VCaP (cell line): ENCODE data around the gene SMIM44.
"Not testable (repeated sequence)": the region's sequence is repeated elsewhere in the genome, so short reads cannot be mapped to it uniquely, and the experiment has no call there.

ENCODE experiments used
- H3K27ac ChIP-seq: fragments of 450-650 bp; 2 replicates; pipeline ENCODE4 v1.5.1; 2017
- CTCF ChIP-seq: fragments of 450-650 bp; conservative IDR thresholded peaks from 2 replicates; pipeline ENCODE4 v1.5.1; 2017; ENCODE audit warnings: mild to moderate bottlenecking, moderate library complexity

SMIM44 gene

GRCh38 chr19:3451451-3451866, 31.8 kb downstream of the SMIM44 start:
- no peak overlapping the region for H3K27ac ChIP-seq
- no peak for TF ChIP-seq CTCF

GRCh38 chr19:3450796-3451411, 32.3 kb downstream of the SMIM44 start:
- H3K27ac ChIP-seq, result no peak overlapping the region
- no peak for TF ChIP-seq CTCF

GRCh38 chr19:3448616-3449334, 34.5 kb downstream of the SMIM44 start:
- no peak overlapping the region for H3K27ac ChIP-seq
- no peak for TF ChIP-seq CTCF

- not testable (repeated sequence) for H3K27ac ChIP-seq
These were observed 36.6 kb downstream of the SMIM44 start for GRCh38 chr19:3446657-3447056.

- no peak for TF ChIP-seq CTCF
- no peak overlapping the region for H3K27ac ChIP-seq
These were observed 38.5 kb downstream of the SMIM44 start for GRCh38 chr19:3444695-3445234.

GRCh38 chr19:3443840-3444694, 39.2 kb downstream of the SMIM44 start:
- no peak overlapping the region for H3K27ac ChIP-seq
- no peak for TF ChIP-seq CTCF

GRCh38 chr19:3442487-3443071, 40.7 kb downstream of the SMIM44 start:
- no peak for TF ChIP-seq CTCF

More at GRCh38 chr19:3442487-3443071, 40.7 kb downstream of the SMIM44 start:
- H3K27ac ChIP-seq, result no peak overlapping the region
